MM.1S (cell line): ENCODE results near the gene ZNF335.
A peak's percentile ranks its signal among the peaks of the same experiment; 100 is the strongest.

Source experiments
- DNase-seq: peaks from one replicate; pipeline ENCODE4 v3.0.0-alpha.2; 2015
- H2AFZ ChIP-seq: fragments of 300-600 bp; sonication (generic); 2 replicates; pipeline ENCODE4 v1.6.0; 2016; ENCODE audit warnings: antibody characterized with exemption, low read length
- H3F3A ChIP-seq: fragments of 300-600 bp; sonication (generic); 2 replicates; pipeline ENCODE4 v1.6.1; 2016; ENCODE audit warnings: mild to moderate bottlenecking, antibody characterized with exemption, low read length, moderate library complexity, mixed read lengths; ENCODE audit not compliant: insufficient read depth
- H3K27ac ChIP-seq: fragments of 300-600 bp; sonication (generic); 2 replicates; pipeline ENCODE4 v1.5.1; 2016; ENCODE audit warnings: mild to moderate bottlenecking, low read length
- H3K27me3 ChIP-seq: fragments of 300-600 bp; sonication (generic); replicated peaks from 2 replicates; pipeline ENCODE4 v1.6.0; 2016; ENCODE audit warnings: low read length; ENCODE audit not compliant: insufficient read depth
- H3K36me3 ChIP-seq: fragments of 300-600 bp; sonication (generic); replicated peaks from 2 replicates; pipeline ENCODE4 v1.6.1; 2016; ENCODE audit warnings: mild to moderate bottlenecking, low read length, mixed read lengths; ENCODE audit not compliant: insufficient read depth
- H3K4me1 ChIP-seq: fragments of 300-600 bp; sonication (generic); 2 replicates; pipeline ENCODE4 v1.6.1; 2016; ENCODE audit warnings: low read length, mixed read lengths
- H3K4me2 ChIP-seq: fragments of 300-600 bp; sonication (generic); 2 replicates; pipeline ENCODE4 v1.6.0; 2016; ENCODE audit warnings: low read depth, low read length
- H3K4me3 ChIP-seq: fragments of 300-600 bp; sonication (generic); 2 replicates; pipeline ENCODE4 v1.5.1; 2016; ENCODE audit warnings: low read length, mixed read lengths
- H3K79me2 ChIP-seq: fragments of 300-600 bp; sonication (generic); 2 replicates; pipeline ENCODE4 v1.6.1; 2016; ENCODE audit warnings: mixed run types, low read length, mixed read lengths
- H3K9ac ChIP-seq: fragments of 300-600 bp; sonication (generic); 2 replicates; pipeline ENCODE4 v1.6.1; 2016; ENCODE audit warnings: low read length, mixed read lengths
- H3K9me2 ChIP-seq: fragments of 300-600 bp; sonication (generic); replicated peaks from 2 replicates; pipeline ENCODE4 v1.6.1; 2016; ENCODE audit warnings: mild to moderate bottlenecking, low read length, mixed read lengths; ENCODE audit not compliant: insufficient read depth
- H3K9me3 ChIP-seq: fragments of 300-600 bp; sonication (generic); replicated peaks from 2 replicates; pipeline ENCODE4 v1.6.1; 2016; ENCODE audit warnings: mild to moderate bottlenecking, low read length, mixed read lengths; ENCODE audit not compliant: insufficient read depth
- H4K20me1 ChIP-seq: fragments of 300-600 bp; sonication (generic); 2 replicates; pipeline ENCODE4 v1.6.1; 2016; ENCODE audit warnings: mild to moderate bottlenecking, low read length, moderate library complexity, mixed read lengths; ENCODE audit not compliant: insufficient read depth
- CTCF ChIP-seq: fragments of 300-600 bp; sonication (generic); IDR thresholded peaks from 2 replicates; pipeline ENCODE4 v1.5.1; 2016; ENCODE audit warnings: antibody characterized with exemption, low read length, mixed read lengths
- EZH2 ChIP-seq: fragments of 300-600 bp; sonication (generic); optimal IDR thresholded peaks from 2 replicates; pipeline ENCODE3; 2017; ENCODE audit warnings: low read depth, mild to moderate bottlenecking, antibody characterized with exemption, low read length, mixed read lengths
- EZH2phosphoT487 ChIP-seq: fragments of 300-600 bp; sonication (generic); IDR thresholded peaks from 2 replicates; pipeline ENCODE4 v1.6.1; 2018; ENCODE audit warnings: antibody characterized with exemption, low read length

ZNF335 gene

DNA sequence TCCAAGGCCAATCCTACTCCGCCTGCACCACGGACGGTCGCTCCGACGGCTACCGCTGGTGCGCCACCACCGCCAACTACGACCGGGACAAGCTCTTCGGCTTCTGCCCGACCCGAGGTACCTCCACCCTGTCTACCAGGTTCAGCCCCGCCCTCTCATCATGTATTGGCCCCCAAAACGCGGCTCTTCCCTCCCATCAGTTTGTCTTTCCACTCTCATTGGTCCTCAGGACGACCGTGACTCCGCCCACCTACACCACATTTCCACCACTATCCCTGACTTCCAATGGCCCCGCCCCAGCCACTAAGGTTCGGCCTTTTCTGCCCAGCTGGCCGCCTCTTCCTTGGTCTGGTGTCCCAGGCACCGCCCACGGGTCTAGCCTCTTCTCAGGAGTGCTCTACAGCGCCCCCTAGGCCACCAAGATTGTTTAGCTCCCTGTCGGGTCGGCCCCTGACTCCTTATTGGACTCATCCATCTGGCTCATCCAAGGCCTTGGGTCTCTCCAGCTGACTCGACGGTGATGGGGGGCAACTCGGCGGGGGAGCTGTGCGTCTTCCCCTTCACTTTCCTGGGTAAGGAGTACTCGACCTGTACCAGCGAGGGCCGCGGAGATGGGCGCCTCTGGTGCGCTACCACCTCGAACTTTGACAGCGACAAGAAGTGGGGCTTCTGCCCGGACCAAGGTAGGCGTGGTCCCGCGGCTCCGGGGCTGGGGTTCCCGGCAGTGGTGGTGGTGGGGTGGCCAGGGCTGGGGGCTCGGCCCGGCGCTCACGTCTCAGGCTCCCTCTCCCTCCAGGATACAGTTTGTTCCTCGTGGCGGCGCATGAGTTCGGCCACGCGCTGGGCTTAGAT lies 39.9 kb upstream of the ZNF335 start:
- H3K9me2 ChIP-seq = no peaks in the 10 kb centered on the region
- H3F3A ChIP-seq = no peaks in the 10 kb centered on the region
- H3K79me2 ChIP-seq = no peaks in the 10 kb centered on the region
- H3K4me2 ChIP-seq = no peak overlapping the region
- TF ChIP-seq EZH2 = no peak
- TF ChIP-seq EZH2phosphoT487 = no peak
- TF ChIP-seq CTCF = peak; percentile 44
- peaks cover 69% of the 10 kb centered on the region for H3K27me3 ChIP-seq
- H4K20me1 ChIP-seq = no peaks in the 10 kb centered on the region
- H3K27ac ChIP-seq = no peak overlapping the region
- H3K36me3 ChIP-seq = no peaks in the 10 kb centered on the region
- no peak overlapping the region for H3K4me3 ChIP-seq
- no peak overlapping the region for H3K9ac ChIP-seq
- peaks cover 5% of the 10 kb centered on the region; the same call in 1 of the 2 replicates for H3K4me1 ChIP-seq
- DNase-seq = no peak
- no peak overlapping the region for H2AFZ ChIP-seq
- no peaks in the 10 kb centered on the region for H3K9me3 ChIP-seq

DNA sequence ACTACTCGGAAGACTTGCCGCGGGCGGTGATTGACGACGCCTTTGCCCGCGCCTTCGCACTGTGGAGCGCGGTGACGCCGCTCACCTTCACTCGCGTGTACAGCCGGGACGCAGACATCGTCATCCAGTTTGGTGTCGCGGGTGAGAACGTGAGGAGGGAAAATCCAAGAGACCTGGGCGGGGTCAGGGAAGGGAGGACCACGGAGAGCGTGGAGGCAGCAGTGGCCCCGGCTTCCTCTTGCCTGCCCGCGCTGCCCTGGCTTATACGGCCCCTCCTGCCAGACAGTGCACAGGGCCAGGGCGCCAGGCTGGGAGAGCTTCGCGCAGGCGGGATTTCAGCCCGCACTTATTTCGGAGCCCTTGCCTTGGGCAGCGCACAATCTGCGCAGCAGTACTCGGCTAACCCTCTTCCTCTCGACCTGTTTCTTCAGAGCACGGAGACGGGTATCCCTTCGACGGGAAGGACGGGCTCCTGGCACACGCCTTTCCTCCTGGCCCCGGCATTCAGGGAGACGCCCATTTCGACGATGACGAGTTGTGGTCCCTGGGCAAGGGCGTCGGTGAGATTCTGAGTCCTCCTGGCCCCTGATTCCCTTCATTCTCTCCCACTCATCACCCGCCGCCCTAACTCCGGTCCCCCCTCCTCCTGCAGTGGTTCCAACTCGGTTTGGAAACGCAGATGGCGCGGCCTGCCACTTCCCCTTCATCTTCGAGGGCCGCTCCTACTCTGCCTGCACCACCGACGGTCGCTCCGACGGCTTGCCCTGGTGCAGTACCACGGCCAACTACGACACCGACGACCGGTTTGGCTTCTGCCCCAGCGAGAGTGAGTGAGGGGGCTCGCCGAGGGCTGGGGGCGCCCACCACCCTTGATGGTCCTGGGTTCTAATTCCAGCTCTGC lies 38.7 kb upstream of the ZNF335 start:
- no peak overlapping the region for H3K9ac ChIP-seq
- no peak for TF ChIP-seq EZH2phosphoT487
- TF ChIP-seq CTCF = no peak
- TF ChIP-seq EZH2 = no peak
- peaks cover 67% of the 10 kb centered on the region for H3K27me3 ChIP-seq
- no peaks in the 10 kb centered on the region for H3F3A ChIP-seq
- no peak overlapping the region for H3K27ac ChIP-seq
- H3K9me3 ChIP-seq = no peaks in the 10 kb centered on the region
- H3K36me3 ChIP-seq = no peaks in the 10 kb centered on the region
- H3K9me2 ChIP-seq = no peaks in the 10 kb centered on the region
- H4K20me1 ChIP-seq = no peaks in the 10 kb centered on the region
- no peak overlapping the region for H3K4me2 ChIP-seq
- H2AFZ ChIP-seq = no peak overlapping the region
- H3K4me3 ChIP-seq = no peak overlapping the region
- peaks cover 5% of the 10 kb centered on the region; the same call in 1 of the 2 replicates for H3K4me1 ChIP-seq
- no peak for DNase-seq
- H3K79me2 ChIP-seq = no peaks in the 10 kb centered on the region

GRCh38 chr20:46009816-46010215 lies 37.8 kb upstream of the ZNF335 start:
- no peak for DNase-seq
- H3K9me3 ChIP-seq = no peaks in the 10 kb centered on the region
- H3K27ac ChIP-seq = no peak overlapping the region
- H3K4me2 ChIP-seq = no peak overlapping the region
- no peaks in the 10 kb centered on the region for H3F3A ChIP-seq
- no peak overlapping the region for H3K4me3 ChIP-seq
- no peak overlapping the region for H2AFZ ChIP-seq
- H3K4me1 ChIP-seq = peaks cover 10% of the 10 kb centered on the region
- H3K36me3 ChIP-seq = no peaks in the 10 kb centered on the region
- TF ChIP-seq EZH2phosphoT487 (no peak), CTCF (no peak), EZH2 (no peak)
- peaks cover 65% of the 10 kb centered on the region for H3K27me3 ChIP-seq
- no peaks in the 10 kb centered on the region for H3K79me2 ChIP-seq
- no peaks in the 10 kb centered on the region for H3K9me2 ChIP-seq
- no peak overlapping the region for H3K9ac ChIP-seq
- H4K20me1 ChIP-seq = no peaks in the 10 kb centered on the region
